Measurements from ENCODE around the gene MYL9.
A peak's percentile ranks its signal among the peaks of the same experiment; 100 is the strongest.

The MYL9 gene

GRCh38 chr20:36576081-36576445 lies 34.7 kb downstream of the MYL9 start:
- Histone ChIP-seq H3K4me1 (ENCODE audit: insufficient read depth, low read length) (peaks cover 18% of the 10 kb centered on the region), H3K36me3 (ENCODE audit: insufficient read depth, low read length) (peaks cover 13% of the 10 kb centered on the region), H3K4me3 (ENCODE audit: low read depth in 1 of 2, low read length in 2 of 2) (no peak overlapping the region), H3K9ac (ENCODE audit: low read length) (no peak overlapping the region), H3K27me3 (ENCODE audit: control insufficient read depth in 1 of 2, insufficient read depth in 2 of 2, low read length in 2 of 2) (no peaks in the 10 kb centered on the region), H3K9me3 (ENCODE audit: low read length) (no peaks in the 10 kb centered on the region), H3K27ac (ENCODE audit: low read depth, low read length) (peak overlapping the region; percentile 52)

- Histone ChIP-seq H3K27me3 (ENCODE audit: control insufficient read depth in 1 of 2, insufficient read depth in 2 of 2, low read length in 2 of 2) (no peaks in the 10 kb centered on the region), H3K27ac (ENCODE audit: low read depth, low read length) (no peak overlapping the region), H3K4me1 (ENCODE audit: insufficient read depth, low read length) (peaks cover 18% of the 10 kb centered on the region), H3K4me3 (ENCODE audit: low read depth in 1 of 2, low read length in 2 of 2) (no peak overlapping the region), H3K9me3 (ENCODE audit: low read length) (no peaks in the 10 kb centered on the region), H3K9ac (ENCODE audit: low read length) (no peak overlapping the region), H3K36me3 (ENCODE audit: insufficient read depth, low read length) (peaks cover 29% of the 10 kb centered on the region)
Measured at GRCh38 chr20:36578356-36579041, 37.2 kb downstream of the MYL9 start.

- Histone ChIP-seq H3K4me1 (ENCODE audit: insufficient read depth, low read length) (peaks cover 16% of the 10 kb centered on the region), H3K27ac (ENCODE audit: low read depth, low read length) (no peak overlapping the region), H3K9ac (ENCODE audit: low read length) (no peak overlapping the region), H3K27me3 (ENCODE audit: control insufficient read depth in 1 of 2, insufficient read depth in 2 of 2, low read length in 2 of 2) (no peaks in the 10 kb centered on the region), H3K4me3 (ENCODE audit: low read depth in 1 of 2, low read length in 2 of 2) (no peak overlapping the region), H3K36me3 (ENCODE audit: insufficient read depth, low read length) (peaks cover 29% of the 10 kb centered on the region), H3K9me3 (ENCODE audit: low read length) (no peaks in the 10 kb centered on the region)
Measured at GRCh38 chr20:36579996-36580545, 38.8 kb downstream of the MYL9 start.

- Histone ChIP-seq H3K9me3 (ENCODE audit: low read length) (no peaks in the 10 kb centered on the region), H3K4me3 (ENCODE audit: low read depth in 1 of 2, low read length in 2 of 2) (no peak overlapping the region), H3K36me3 (ENCODE audit: insufficient read depth, low read length) (peaks cover 29% of the 10 kb centered on the region), H3K9ac (ENCODE audit: low read length) (no peak overlapping the region), H3K27ac (ENCODE audit: low read depth, low read length) (no peak overlapping the region), H3K4me1 (ENCODE audit: insufficient read depth, low read length) (no peaks in the 10 kb centered on the region), H3K27me3 (ENCODE audit: control insufficient read depth in 1 of 2, insufficient read depth in 2 of 2, low read length in 2 of 2) (no peaks in the 10 kb centered on the region)
Measured at GRCh38 chr20:36582322-36582721, 41.0 kb downstream of the MYL9 start.

GRCh38 chr20:36582821-36583220 lies 41.5 kb downstream of the MYL9 start:
- H3K9ac ChIP-seq (ENCODE audit: low read length): no peak overlapping the region
- no peaks in the 10 kb centered on the region for H3K9me3 ChIP-seq (ENCODE audit: low read length)
- H3K4me1 ChIP-seq (ENCODE audit: insufficient read depth, low read length): no peaks in the 10 kb centered on the region
- H3K27ac ChIP-seq (ENCODE audit: low read depth, low read length): no peak overlapping the region
- peaks cover 29% of the 10 kb centered on the region for H3K36me3 ChIP-seq (ENCODE audit: insufficient read depth, low read length)
- H3K27me3 ChIP-seq (ENCODE audit: control insufficient read depth in 1 of 2, insufficient read depth in 2 of 2, low read length in 2 of 2): no peaks in the 10 kb centered on the region
- no peak overlapping the region for H3K4me3 ChIP-seq (ENCODE audit: low read depth in 1 of 2, low read length in 2 of 2)

- no peak overlapping the region for H3K4me3 ChIP-seq (ENCODE audit: low read depth in 1 of 2, low read length in 2 of 2)
- H3K9me3 ChIP-seq (ENCODE audit: low read length): no peaks in the 10 kb centered on the region
- H3K27ac ChIP-seq (ENCODE audit: low read depth, low read length): no peak overlapping the region
- no peaks in the 10 kb centered on the region for H3K4me1 ChIP-seq (ENCODE audit: insufficient read depth, low read length)
- peaks cover 32% of the 10 kb centered on the region for H3K36me3 ChIP-seq (ENCODE audit: insufficient read depth, low read length)
- no peak overlapping the region for H3K9ac ChIP-seq (ENCODE audit: low read length)
- no peaks in the 10 kb centered on the region for H3K27me3 ChIP-seq (ENCODE audit: control insufficient read depth in 1 of 2, insufficient read depth in 2 of 2, low read length in 2 of 2)
Measured at GRCh38 chr20:36584018-36584481, 42.7 kb downstream of the MYL9 start.

- Histone ChIP-seq H3K9ac (ENCODE audit: low read length) (no peak overlapping the region), H3K9me3 (ENCODE audit: low read length) (no peaks in the 10 kb centered on the region), H3K27ac (ENCODE audit: low read depth, low read length) (no peak overlapping the region), H3K27me3 (ENCODE audit: control insufficient read depth in 1 of 2, insufficient read depth in 2 of 2, low read length in 2 of 2) (no peaks in the 10 kb centered on the region), H3K36me3 (ENCODE audit: insufficient read depth, low read length) (peaks cover 22% of the 10 kb centered on the region), H3K4me1 (ENCODE audit: insufficient read depth, low read length) (no peaks in the 10 kb centered on the region), H3K4me3 (ENCODE audit: low read depth in 1 of 2, low read length in 2 of 2) (no peak overlapping the region)
Measured at GRCh38 chr20:36585410-36586125, 44.2 kb downstream of the MYL9 start.

GRCh38 chr20:36587388-36588070 lies 46.2 kb downstream of the MYL9 start:
- H3K9me3 ChIP-seq (ENCODE audit: low read length): no peaks in the 10 kb centered on the region
- no peak overlapping the region for H3K9ac ChIP-seq (ENCODE audit: low read length)
- no peaks in the 10 kb centered on the region for H3K4me1 ChIP-seq (ENCODE audit: insufficient read depth, low read length)
- H3K27me3 ChIP-seq (ENCODE audit: control insufficient read depth in 1 of 2, insufficient read depth in 2 of 2, low read length in 2 of 2): no peaks in the 10 kb centered on the region
- no peak overlapping the region for H3K27ac ChIP-seq (ENCODE audit: low read depth, low read length)
- H3K36me3 ChIP-seq (ENCODE audit: insufficient read depth, low read length): peaks cover 19% of the 10 kb centered on the region
- H3K4me3 ChIP-seq (ENCODE audit: low read depth in 1 of 2, low read length in 2 of 2): no peak overlapping the region

- H3K36me3 ChIP-seq (ENCODE audit: insufficient read depth, low read length): peaks cover 17% of the 10 kb centered on the region
Measured at GRCh38 chr20:36591281-36591680, 50.0 kb downstream of the MYL9 start.

GRCh38 chr20:36591854-36592641 lies 50.7 kb downstream of the MYL9 start:
- peaks cover 17% of the 10 kb centered on the region for H3K36me3 ChIP-seq (ENCODE audit: insufficient read depth, low read length)

More at GRCh38 chr20:36591281-36591680, 50.0 kb downstream of the MYL9 start:
- Histone ChIP-seq H3K27ac (ENCODE audit: low read depth, low read length) (no peak overlapping the region), H3K4me3 (ENCODE audit: low read depth in 1 of 2, low read length in 2 of 2) (no peak overlapping the region), H3K4me1 (ENCODE audit: insufficient read depth, low read length) (no peaks in the 10 kb centered on the region), H3K27me3 (ENCODE audit: control insufficient read depth in 1 of 2, insufficient read depth in 2 of 2, low read length in 2 of 2) (no peaks in the 10 kb centered on the region), H3K9me3 (ENCODE audit: low read length) (no peaks in the 10 kb centered on the region), H3K9ac (ENCODE audit: low read length) (no peak overlapping the region)

More at GRCh38 chr20:36591854-36592641, 50.7 kb downstream of the MYL9 start:
- Histone ChIP-seq H3K9me3 (ENCODE audit: low read length) (no peaks in the 10 kb centered on the region), H3K4me1 (ENCODE audit: insufficient read depth, low read length) (no peaks in the 10 kb centered on the region), H3K4me3 (ENCODE audit: low read depth in 1 of 2, low read length in 2 of 2) (no peak overlapping the region), H3K9ac (ENCODE audit: low read length) (no peak overlapping the region), H3K27ac (ENCODE audit: low read depth, low read length) (no peak overlapping the region), H3K27me3 (ENCODE audit: control insufficient read depth in 1 of 2, insufficient read depth in 2 of 2, low read length in 2 of 2) (no peaks in the 10 kb centered on the region)
